Hepatocyte (in vitro differentiated cells): ENCODE data around the gene RBMS1.

Source experiments
- CTCF ChIP-seq: fragments of 200-600 bp; sonication (generic); IDR thresholded peaks from 2 replicates; pipeline ENCODE4 v1.5.1; 2016; ENCODE audit warnings: antibody characterized with exemption, mild to moderate bottlenecking; ENCODE audit not compliant: poor library complexity
- EZH2 ChIP-seq: fragments of 200-600 bp; sonication (generic); IDR thresholded peaks from 2 replicates; pipeline ENCODE4 v1.6.1; 2016; ENCODE audit warnings: antibody characterized with exemption, mild to moderate bottlenecking, borderline replicate concordance
- EZH2phosphoT487 ChIP-seq: fragments of 200-600 bp; sonication (generic); IDR thresholded peaks from one replicate; pipeline ENCODE4 v1.6.1; 2018; ENCODE audit warnings: antibody characterized with exemption, mild to moderate bottlenecking, low read depth, moderate library complexity; ENCODE audit not compliant: unreplicated experiment, severe bottlenecking

- TF ChIP-seq CTCF (no peak), EZH2 (no peak), EZH2phosphoT487 (no peak)
These were observed 104.9 kb downstream of the RBMS1 start for GRCh38 chr2:160388464-160389263.
